Mucosa of stomach (tissue), 1 donor: ENCODE data around the gene EXOSC6.
"Not testable (repeated sequence)": the region's sequence is repeated elsewhere in the genome, so short reads cannot be mapped to it uniquely, and the experiment has no call there.

ENCODE experiments used
- H3K27me3 ChIP-seq: one replicate; pipeline ENCODE4 v1.7.0; 2013; ENCODE audit warnings: mild to moderate bottlenecking, low read length; ENCODE audit not compliant: control insufficient read depth, insufficient read depth
- H3K36me3 ChIP-seq: one replicate; pipeline ENCODE4 v1.7.0; 2013; ENCODE audit warnings: low read length; ENCODE audit not compliant: control insufficient read depth, insufficient read depth
- H3K4me1 ChIP-seq: one replicate; pipeline ENCODE4 v1.7.0; 2013; ENCODE audit warnings: mild to moderate bottlenecking, low read length; ENCODE audit not compliant: control insufficient read depth, insufficient read depth
- H3K4me3 ChIP-seq: one replicate; pipeline ENCODE4 v1.7.0; 2013; ENCODE audit warnings: low read length
- H3K9ac ChIP-seq: one replicate; pipeline ENCODE4 v1.7.0; 2013; ENCODE audit warnings: mild to moderate bottlenecking, low read length, moderate library complexity
- H3K9me3 ChIP-seq: one replicate; pipeline ENCODE4 v1.7.0; 2013; ENCODE audit warnings: mild to moderate bottlenecking, low read length, moderate library complexity; ENCODE audit not compliant: control insufficient read depth
- donor health status: Pancreatic carcinoma.

The EXOSC6 gene

DNA sequence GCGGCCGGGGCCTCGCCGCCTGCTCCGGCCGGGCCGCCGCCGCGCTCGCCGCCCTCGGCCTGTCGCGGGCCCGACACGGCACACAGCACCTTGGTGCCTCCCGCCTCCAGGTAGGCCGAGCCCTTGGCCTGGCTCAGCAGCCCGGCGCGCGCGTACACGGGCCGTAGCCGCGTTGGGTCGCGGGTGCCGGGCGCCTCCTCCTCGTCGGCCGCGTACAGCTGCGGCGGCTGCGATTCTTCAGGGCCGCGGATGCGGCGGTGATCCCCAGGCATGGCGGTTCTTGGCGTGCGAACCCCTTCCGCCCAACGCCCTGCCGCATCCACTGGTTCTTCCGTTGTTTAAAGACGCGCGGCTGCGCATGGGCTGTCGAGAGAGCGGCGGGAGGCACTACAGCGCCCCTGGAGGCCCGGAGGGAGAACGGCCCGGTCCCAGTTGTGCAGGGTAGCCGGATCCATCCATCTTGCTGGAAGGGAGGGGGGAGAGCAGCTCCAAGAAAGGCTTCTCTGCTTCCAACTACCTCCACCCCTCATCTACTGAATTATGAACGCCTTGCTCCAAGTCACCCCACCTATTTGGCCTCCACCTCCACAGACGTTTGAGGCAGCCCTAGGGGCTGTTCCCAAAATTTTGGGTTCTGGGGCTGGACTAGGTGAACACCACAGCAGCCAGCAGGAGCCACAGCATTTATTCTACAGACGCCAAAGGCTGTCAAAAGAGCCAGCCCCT is at the start of gene EXOSC6:
TSS of gene EXOSC6 (minus strand) at position 312 of the 726 bp plus-strand sequence. CDS start at position 272, 40 bp downstream.
- Histone ChIP-seq H3K4me3 (peak within 1 kb of the TSS; percentile 25), H3K27me3 (no peaks in the 10 kb centered on the region), H3K9ac (peak within 1 kb of the TSS; percentile 66), H3K36me3 (peaks cover 17% of the 10 kb centered on the region), H3K4me1 (no peaks in the 10 kb centered on the region), H3K9me3 (no peaks in the 10 kb centered on the region)

DNA sequence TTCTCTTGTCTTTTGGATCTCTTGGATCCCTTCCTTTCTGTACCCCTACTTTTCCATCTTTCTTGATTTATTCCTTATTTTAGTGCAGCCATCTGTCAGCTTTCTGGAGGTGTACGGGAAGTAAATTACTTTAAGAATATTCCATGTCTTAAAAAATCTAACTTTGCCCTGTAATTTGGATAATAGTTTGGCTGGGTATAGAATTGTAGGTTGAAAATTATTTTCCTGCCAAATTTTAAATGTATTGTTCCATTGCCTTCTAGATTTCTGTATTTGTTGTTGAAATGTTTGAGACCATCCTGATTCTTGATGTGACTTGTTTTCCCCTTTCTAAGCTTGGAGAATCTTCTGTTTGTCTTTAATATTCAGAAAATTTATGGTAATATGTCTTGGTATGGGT is 49.4 kb upstream of the EXOSC6 start:
- no peak overlapping the region for H3K4me3 ChIP-seq
- H3K9ac ChIP-seq, result no peak overlapping the region
- no peaks in the 10 kb centered on the region for H3K9me3 ChIP-seq
- no peaks in the 10 kb centered on the region for H3K27me3 ChIP-seq
- H3K4me1 ChIP-seq, result peaks cover 11% of the 10 kb centered on the region
- H3K36me3 ChIP-seq, result no peaks in the 10 kb centered on the region

GRCh38 chr16:70298988-70299938 is 47.5 kb upstream of the EXOSC6 start, which contains the start of gene DDX19B:
TSS of gene DDX19B (plus strand) at chr16:70299186. CDS start at chr16:70299298, 112 bp downstream.
- Histone ChIP-seq H3K27me3 (no peaks in the 10 kb centered on the region), H3K9me3 (no peaks in the 10 kb centered on the region), H3K4me3 (peak within 1 kb of the TSS; percentile 100), H3K4me1 (peaks cover 11% of the 10 kb centered on the region), H3K9ac (peak within 1 kb of the TSS; percentile 100), H3K36me3 (no peaks in the 10 kb centered on the region)

DNA sequence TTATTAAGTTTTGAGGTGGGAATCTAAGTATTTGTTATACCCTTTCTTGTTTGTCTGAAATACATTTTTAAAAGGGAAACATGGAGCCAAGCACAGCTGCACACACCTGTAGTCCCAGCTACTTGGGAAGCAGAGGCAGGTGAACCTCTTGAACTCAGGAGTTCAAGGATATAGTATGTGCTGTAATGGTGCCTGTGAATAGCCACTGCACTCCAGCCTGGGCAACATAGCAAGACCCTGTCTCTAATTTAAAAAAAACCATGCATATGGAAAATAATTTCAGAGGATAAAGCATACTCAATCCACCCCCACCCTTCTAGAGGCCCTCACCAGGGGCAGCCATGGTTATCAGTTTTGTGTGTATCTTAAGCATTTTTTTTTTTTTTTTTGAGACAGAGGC is 43.9 kb upstream of the EXOSC6 start:
- Histone ChIP-seq H3K27me3 (no peaks in the 10 kb centered on the region), H3K9ac (no peak overlapping the region), H3K4me1 (peaks cover 11% of the 10 kb centered on the region)

DNA sequence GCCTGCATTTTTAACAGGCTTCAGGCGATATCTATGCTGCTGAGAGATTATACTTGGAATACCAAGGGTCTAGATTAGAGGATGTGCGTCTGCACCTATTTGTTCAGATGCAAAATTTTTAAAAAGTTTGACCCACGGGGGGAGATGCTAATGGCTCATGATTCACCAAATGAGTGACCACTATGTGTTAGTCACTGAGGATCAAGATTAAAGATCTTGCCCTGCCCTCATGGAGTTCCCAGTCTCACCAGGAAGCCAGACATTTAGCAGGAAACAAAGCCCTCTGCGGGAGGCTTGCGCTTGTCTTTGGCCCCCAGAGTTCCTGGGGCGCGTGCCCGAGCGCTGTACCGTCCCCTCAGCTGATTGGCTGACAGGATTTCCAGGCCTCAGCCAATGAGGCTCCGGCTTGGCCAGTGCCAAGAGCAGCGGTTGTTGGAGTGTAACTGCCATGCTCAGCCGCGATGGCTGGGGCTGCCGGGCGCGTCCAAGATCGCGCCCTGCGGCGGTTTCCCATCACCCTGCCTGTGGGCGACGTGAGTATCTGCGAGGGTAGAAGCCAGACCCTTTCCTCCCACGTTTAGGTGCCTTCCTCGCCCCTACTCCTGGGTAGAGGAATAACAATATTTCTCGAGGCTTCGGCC is 42.8 kb upstream of the EXOSC6 start:
- Histone ChIP-seq H3K27me3 (no peaks in the 10 kb centered on the region), H3K9me3 (no peaks in the 10 kb centered on the region), H3K4me1 (peaks cover 10% of the 10 kb centered on the region), H3K4me3 (no peak overlapping the region), H3K36me3 (no peaks in the 10 kb centered on the region), H3K9ac (no peak overlapping the region)

More for the DNA sequence above, 43.9 kb upstream of the EXOSC6 start:
- H3K9me3 ChIP-seq, result no peaks in the 10 kb centered on the region
- no peak overlapping the region for H3K4me3 ChIP-seq
- no peaks in the 10 kb centered on the region for H3K36me3 ChIP-seq

- not testable (repeated sequence) for H3K27me3 ChIP-seq, H3K36me3 ChIP-seq, H3K9me3 ChIP-seq, H3K4me1 ChIP-seq, H3K9ac ChIP-seq, H3K4me3 ChIP-seq
Measured at GRCh38 chr16:70292148-70292547, 40.4 kb upstream of the EXOSC6 start.

DNA sequence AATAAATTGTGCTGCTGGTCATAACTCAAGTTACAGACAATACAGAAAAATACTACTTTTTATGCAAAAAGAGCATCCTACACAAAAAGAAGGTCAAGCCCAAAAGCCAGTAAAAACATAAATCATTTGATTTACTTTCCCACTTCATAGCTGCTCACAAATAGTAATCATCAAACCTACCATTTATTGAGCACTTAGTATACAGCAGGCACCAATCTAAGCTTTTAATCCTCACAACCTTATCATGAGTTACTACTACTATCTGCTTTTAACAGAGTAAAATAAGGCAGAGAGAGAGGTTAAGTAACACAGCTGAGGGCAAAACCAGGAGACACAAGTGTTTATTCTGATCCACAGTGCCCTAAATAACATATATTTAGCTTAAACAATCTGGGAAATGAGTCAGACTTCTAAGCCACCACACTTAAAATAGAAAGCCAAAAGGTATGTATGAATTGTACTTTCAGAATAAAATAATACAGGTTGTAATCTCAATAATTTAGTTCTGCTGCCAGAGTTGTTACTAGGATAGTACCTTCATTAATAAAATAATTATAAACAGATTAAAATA is 39.3 kb upstream of the EXOSC6 start:
- no peak overlapping the region for H3K9ac ChIP-seq
- H3K9me3 ChIP-seq, result no peaks in the 10 kb centered on the region
- peaks cover 10% of the 10 kb centered on the region for H3K4me1 ChIP-seq
- H3K36me3 ChIP-seq, result no peaks in the 10 kb centered on the region
- H3K27me3 ChIP-seq, result no peaks in the 10 kb centered on the region
- H3K4me3 ChIP-seq, result no peak overlapping the region

DNA sequence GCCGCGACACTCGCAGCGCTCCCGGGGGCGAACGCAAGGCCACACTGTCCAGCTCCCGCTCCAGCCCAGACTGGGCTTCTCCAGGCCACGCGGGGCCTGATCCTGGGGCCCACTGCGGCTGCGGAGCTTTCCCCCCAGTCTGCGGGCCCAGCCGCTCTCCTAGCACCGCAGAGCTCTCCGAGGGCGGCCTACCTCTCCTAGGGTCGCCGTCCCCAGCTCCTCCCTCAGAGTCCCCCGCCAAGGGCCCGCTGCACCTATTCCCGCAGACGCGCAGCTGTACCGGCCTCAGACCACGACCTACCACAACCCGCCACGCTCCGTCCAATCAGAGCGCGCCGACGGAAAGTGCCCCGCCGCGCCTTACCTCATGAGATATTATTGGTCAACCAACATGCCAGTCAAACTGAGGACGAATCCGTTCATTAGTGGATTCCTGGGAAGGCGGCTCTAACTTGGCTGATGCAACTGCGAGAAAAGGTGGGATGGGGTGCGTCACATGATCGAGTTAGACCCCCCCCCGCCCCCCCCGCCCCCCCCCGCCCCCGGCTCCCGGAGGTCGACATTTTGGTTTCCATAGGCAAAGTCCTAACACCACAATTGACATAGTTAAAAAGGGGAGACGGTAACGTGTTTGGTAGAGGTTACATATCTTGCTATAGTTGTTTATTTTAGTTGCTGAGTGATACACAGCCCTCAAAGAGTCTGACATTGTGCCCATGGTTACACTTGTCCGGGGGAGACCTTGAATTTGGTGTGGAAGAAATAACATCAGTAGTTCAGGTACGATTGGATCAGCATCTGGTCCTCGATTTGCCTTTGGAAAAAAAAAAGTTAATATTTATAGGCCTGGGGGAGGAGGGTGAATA is 37.7 kb upstream of the EXOSC6 start, which contains the start of gene AARS1:
TSS of gene AARS1 (minus strand) at position 278 of the 866 bp plus-strand sequence. CDS start 6,743 bp downstream, outside the sequence.
- Histone ChIP-seq H3K4me3 (peak within 1 kb of the TSS; percentile 80), H3K9ac (peak within 1 kb of the TSS; percentile 83), H3K9me3 (no peaks in the 10 kb centered on the region), H3K27me3 (no peaks in the 10 kb centered on the region), H3K36me3 (no peaks in the 10 kb centered on the region), H3K4me1 (peaks cover 10% of the 10 kb centered on the region)

DNA sequence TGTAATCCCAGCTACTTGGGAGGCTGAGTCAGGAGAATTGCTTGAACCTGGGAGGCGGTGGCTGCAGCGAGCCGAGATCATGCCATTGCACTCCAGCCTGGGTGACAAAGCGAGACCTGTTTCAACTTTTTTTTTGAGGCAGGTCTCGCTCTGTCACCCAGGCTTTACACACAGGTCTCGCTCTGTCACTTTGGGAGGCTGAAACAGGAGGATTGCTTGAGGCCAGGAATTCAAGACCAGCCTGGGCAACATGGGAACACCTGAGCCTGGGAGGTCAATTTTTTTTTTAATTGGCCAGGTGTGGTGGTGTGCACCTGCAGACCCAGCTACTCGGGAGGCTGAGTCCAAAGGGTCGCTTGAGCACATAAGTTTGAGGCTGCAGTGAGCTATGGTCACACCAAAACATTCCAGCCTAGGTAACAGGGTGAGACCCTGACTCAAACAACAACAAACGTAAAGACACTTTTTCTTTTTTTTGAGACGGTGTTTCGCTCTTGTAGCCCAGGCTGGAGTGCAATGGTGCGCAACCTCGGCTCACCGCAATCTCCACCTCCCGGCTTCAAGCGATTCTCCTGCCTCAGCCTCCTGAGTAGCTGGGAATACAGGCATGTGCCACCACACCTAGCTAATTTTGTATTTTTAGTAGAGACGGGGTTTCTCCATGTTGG is 35.7 kb upstream of the EXOSC6 start:
- H3K36me3 ChIP-seq, H3K9me3 ChIP-seq, H3K4me3 ChIP-seq, H3K4me1 ChIP-seq, H3K9ac ChIP-seq, H3K27me3 ChIP-seq: not testable (repeated sequence)

DNA sequence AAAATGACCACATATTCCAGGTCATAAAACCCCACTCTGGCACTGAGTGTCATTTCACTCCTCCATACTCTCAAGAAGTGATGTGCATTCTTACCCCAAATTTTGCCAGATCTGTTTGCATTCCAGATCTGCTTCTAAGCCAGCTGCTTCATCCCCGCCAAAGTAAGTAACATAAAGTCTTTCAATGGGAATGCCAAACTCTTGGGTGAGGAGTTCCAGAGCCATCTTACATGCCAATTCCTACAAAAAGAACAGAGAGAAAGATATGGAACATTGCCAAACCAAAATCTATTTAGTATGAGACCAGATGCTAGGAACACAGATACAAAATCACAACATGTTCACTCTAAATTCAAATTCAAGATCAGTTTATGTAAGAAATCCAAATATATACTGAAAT is 24.7 kb upstream of the EXOSC6 start:
- no peaks in the 10 kb centered on the region for H3K4me1 ChIP-seq
- H3K4me3 ChIP-seq, result no peak overlapping the region
- H3K36me3 ChIP-seq, result peaks cover 2% of the 10 kb centered on the region
- H3K9me3 ChIP-seq, result no peaks in the 10 kb centered on the region
- H3K27me3 ChIP-seq, result no peaks in the 10 kb centered on the region
- H3K9ac ChIP-seq, result no peak overlapping the region
